Activated CD4-positive, alpha-beta T cell treated with anti-CD3 and anti-CD28 coated beads, Interleukin-2, amount 10 ng/mL, durations not matched to agents 7 days and 5 days (primary cell): Measurements from ENCODE around the gene MAML3. TPM values are rescaled to one million over a fixed set of nuclear protein-coding genes. Genes with fewer than 3 reads are reported as not detected.

Experiments used
- CTCF ChIA-PET: fragments of 350-600 bp; sonication (Branson Sonifier 250); formaldehyde crosslinking; loops from one replicate; lab custom pipeline; 2021; ENCODE audit warnings: antibody characterized with exemption; lab: Charles Lee
- POLR2A ChIA-PET: fragments of 350-600 bp; sonication (Branson Sonifier 250); formaldehyde crosslinking; loops from one replicate; lab custom pipeline; 2021; ENCODE audit warnings: antibody characterized with exemption; lab: Charles Lee
- DNase-seq: peaks from one replicate; pipeline ENCODE4 v3.0.0-alpha.2; 2020
- H3K27ac Mint-ChIP-seq: one replicate; pipeline ENCODE4 v1.8.0; 2021; ENCODE audit warnings: mild to moderate bottlenecking, moderate library complexity, mixed read lengths
- H3K27me3 Mint-ChIP-seq: one replicate; pipeline ENCODE4 v1.8.0; 2021; ENCODE audit warnings: mixed read lengths
- H3K36me3 Mint-ChIP-seq: one replicate; pipeline ENCODE4 v1.8.0; 2021; ENCODE audit warnings: low read depth, mixed read lengths
- H3K4me1 Mint-ChIP-seq: one replicate; pipeline ENCODE4 v1.8.0; 2021; ENCODE audit warnings: mixed read lengths
- H3K4me3 Mint-ChIP-seq: one replicate; pipeline ENCODE4 v1.8.0; 2021; ENCODE audit warnings: mild to moderate bottlenecking, moderate library complexity, mixed read lengths
- H3K9me3 Mint-ChIP-seq: one replicate; pipeline ENCODE4 v1.8.0; 2021; ENCODE audit warnings: mixed read lengths
- total RNA-seq, 2 experiments: library from RNA; stranded (reverse); gene quantifications; one replicate each; pipeline ENCODE4 v1.2.3, GENCODE V29; 2021

MAML3 gene
- total RNA-seq, 2 experiments from 2014 or later: 2.0 to 2.2 TPM

DNA sequence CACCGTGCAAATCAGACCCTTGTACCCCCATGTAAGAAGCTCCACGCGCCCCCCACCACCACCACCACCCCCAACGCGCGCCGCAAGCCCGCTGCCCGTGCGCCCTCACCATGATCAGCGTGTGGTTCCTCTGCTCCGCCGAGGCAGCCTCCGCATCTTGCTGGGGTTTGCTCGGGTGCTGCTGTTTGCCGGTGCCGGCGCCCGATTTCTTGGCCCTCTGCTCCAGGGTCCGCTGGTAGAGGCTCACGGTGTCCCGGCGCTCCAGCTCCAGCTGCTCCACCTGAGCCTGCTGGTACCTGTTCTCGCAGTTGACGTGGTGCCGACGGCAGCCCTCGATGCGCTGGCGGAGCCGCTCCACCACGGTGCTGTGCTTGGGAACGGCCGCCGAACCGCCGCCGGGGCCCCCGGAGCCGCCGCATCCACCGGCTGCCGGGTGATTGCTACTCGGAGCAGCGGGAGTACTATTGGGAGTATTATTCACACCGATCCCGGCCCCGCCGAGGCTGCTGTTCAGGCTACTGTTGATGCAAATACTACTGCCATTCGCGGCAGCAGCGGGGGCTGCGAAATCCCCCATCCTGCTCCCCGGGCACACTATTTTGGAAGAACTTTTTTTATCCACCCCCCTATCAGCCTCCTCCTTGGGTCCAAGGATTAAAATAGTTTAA lies 1.1 kb downstream of the MAML3 start:
- peak overlapping the region; percentile 88 for H3K27ac Mint-ChIP-seq
- no peaks in the 10 kb centered on the region for H3K36me3 Mint-ChIP-seq
- peaks cover 64% of the 10 kb centered on the region for H3K4me1 Mint-ChIP-seq
- peak overlapping the region; percentile 95 for H3K4me3 Mint-ChIP-seq
- ChIA-PET CTCF (interaction anchor here (0.8 to 2.6 kb wide), 8 partner anchors 8 to 106 kb away, joined by 3 to 11 read pairs (median 4); no protein-coding TSS in a partner anchor), POLR2A (no interaction called here)
- no peaks in the 10 kb centered on the region for H3K9me3 Mint-ChIP-seq
- peaks cover 48% of the 10 kb centered on the region for H3K27me3 Mint-ChIP-seq
- peak; percentile 36 for DNase-seq

- H3K27me3 Mint-ChIP-seq: peaks cover 54% of the 10 kb centered on the region
- H3K36me3 Mint-ChIP-seq: no peaks in the 10 kb centered on the region
- POLR2A ChIA-PET: no interaction called here
- H3K4me3 Mint-ChIP-seq: peak overlapping the region; percentile 95
- peak overlapping the region; percentile 88 for H3K27ac Mint-ChIP-seq
- H3K9me3 Mint-ChIP-seq: no peaks in the 10 kb centered on the region
- CTCF ChIA-PET: interaction anchor here (0.8 to 2.6 kb wide), 7 partner anchors 10 to 107 kb away, joined by 3 to 11 read pairs (median 4); no protein-coding TSS in a partner anchor
- H3K4me1 Mint-ChIP-seq: peaks cover 62% of the 10 kb centered on the region
- peak; percentile 77 for DNase-seq
Measured at GRCh38 chr4:140152013-140152703, 1.8 kb downstream of the MAML3 start.

DNA sequence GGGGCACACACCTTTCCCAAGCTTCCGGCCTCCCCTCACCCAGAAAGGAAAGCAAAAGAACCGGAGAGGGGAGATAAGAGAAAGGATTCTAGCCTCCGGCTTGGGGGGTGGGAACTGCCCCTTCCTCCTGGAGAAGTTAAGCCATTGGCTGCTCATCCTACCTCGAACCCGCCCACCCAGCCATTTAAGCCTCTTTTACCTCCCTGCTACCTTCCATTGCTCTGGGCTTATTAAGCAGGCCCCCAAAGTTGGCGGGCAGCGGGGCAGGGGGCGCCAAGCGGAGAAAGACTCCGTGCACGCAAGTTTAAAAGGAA lies 2.3 kb downstream of the MAML3 start:
- peak; percentile 75 for DNase-seq
- H3K36me3 Mint-ChIP-seq: no peaks in the 10 kb centered on the region
- no peaks in the 10 kb centered on the region for H3K9me3 Mint-ChIP-seq
- H3K4me1 Mint-ChIP-seq: peaks cover 58% of the 10 kb centered on the region
- ChIA-PET CTCF (interaction anchor here (1.5 to 1.9 kb wide), 3 partner anchors 9 to 82 kb away, joined by 3 to 5 read pairs (median 4); no protein-coding TSS in a partner anchor), POLR2A (no interaction called here)
- H3K27me3 Mint-ChIP-seq: peaks cover 53% of the 10 kb centered on the region
- H3K4me3 Mint-ChIP-seq: peak overlapping the region; percentile 95
- H3K27ac Mint-ChIP-seq: peak overlapping the region; percentile 88

DNA sequence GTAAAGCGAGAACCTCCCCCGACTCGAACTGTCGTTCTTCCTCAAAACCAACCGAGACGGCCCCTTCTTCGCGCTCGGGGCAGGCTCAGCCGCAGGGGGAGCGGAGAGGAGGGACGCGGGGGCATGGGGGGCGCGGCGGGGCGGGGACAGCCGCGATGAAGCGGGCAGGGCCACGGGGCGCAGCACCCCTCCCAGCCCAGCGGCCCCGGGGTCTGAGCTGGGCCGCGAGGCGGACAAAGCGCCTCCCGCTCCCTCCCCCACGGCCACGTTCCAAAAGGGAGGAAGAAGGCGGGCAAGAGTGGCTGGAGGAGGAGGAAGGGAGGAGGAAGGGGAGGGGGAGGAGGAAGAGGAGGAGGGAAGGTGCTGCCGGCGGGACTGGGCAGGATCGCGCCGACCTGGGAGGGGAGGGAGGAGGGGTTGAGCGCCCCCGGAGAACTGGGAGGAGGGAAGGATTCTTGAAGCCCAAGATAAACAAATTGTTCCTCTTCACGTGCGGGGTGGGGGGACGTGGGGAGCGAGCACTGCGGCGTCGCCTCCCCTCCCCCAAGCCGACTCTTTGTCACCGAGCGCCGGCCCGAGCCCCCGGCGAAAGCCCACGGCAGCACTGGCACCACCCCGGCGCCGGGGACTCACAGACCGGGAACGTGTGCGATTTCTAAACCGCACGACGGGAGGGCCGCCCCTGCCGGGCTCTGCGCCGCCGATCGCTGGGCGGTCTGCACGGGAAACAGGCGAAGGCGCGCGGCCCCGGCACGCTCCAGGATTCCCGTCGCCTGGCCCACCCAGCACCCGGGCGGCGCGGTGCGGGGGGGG lies 2.9 kb downstream of the MAML3 start:
- Mint-ChIP-seq H3K27ac (peak overlapping the region; percentile 95), H3K36me3 (no peaks in the 10 kb centered on the region), H3K4me3 (peak overlapping the region; percentile 95), H3K27me3 (peaks cover 47% of the 10 kb centered on the region), H3K9me3 (no peaks in the 10 kb centered on the region), H3K4me1 (peaks cover 52% of the 10 kb centered on the region)
- peak; percentile 48 for DNase-seq
- POLR2A ChIA-PET: no interaction called here
- CTCF ChIA-PET: interaction anchor here (0.5 to 1.9 kb wide), 2 partner anchors 9 to 31 kb away, joined by 4 to 5 read pairs; no protein-coding TSS in a partner anchor

GRCh38 chr4:140150636-140150885 lies 3.4 kb downstream of the MAML3 start:
- ChIA-PET POLR2A (no interaction called here), CTCF (interaction anchor here (0.5 to 1.9 kb wide), 2 partner anchors 8 to 32 kb away, joined by 4 to 5 read pairs; no protein-coding TSS in a partner anchor)
- Mint-ChIP-seq H3K36me3 (no peaks in the 10 kb centered on the region), H3K27me3 (peaks cover 47% of the 10 kb centered on the region), H3K9me3 (no peaks in the 10 kb centered on the region), H3K4me1 (peaks cover 48% of the 10 kb centered on the region), H3K27ac (peak overlapping the region; percentile 95), H3K4me3 (peak overlapping the region; percentile 95)
- peak; percentile 82 for DNase-seq

DNA sequence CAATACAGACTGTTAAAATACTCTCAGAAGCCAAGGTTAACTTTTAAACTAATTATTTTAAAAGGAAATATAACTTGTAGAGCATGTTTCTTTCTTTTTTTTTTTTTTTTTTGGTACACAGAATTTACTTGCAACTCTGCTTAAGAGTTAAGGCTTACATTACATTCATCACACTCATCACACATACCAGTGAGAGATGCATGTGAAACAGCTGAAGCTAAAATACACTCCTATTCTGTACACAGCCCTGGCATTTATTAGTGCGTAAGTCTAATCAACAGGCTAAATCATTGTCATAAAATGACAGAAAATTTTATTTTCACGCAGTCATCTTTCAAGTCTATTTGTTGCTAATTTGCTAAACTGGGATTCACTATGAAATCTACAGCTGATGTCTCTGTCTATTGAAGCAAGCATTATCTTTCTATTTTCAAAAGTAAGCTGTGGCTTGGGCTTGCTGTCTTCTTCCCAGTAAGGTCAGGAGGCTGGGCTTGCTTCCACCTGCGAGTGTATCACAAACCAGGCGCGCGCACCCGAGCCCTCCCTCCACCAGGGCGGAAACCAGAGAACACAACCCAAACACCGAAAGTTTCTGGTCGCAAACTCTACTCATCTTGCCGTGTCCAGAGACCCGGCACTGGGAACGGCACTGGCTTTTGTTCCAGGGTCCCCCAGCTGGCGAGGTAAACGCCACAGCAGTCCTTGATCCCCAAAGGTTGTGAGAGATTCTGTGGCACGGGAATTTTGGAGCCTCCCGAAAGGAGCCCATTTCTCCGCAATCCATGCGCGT lies 3.9 kb downstream of the MAML3 start:
- Mint-ChIP-seq H3K9me3 (no peaks in the 10 kb centered on the region), H3K4me1 (peaks cover 46% of the 10 kb centered on the region), H3K4me3 (peak overlapping the region; percentile 95), H3K27me3 (peaks cover 47% of the 10 kb centered on the region), H3K36me3 (no peaks in the 10 kb centered on the region), H3K27ac (peak overlapping the region; percentile 95)
- CTCF ChIA-PET: interaction anchor here (1.9 kb wide), 1 partner anchor 8 kb away, joined by 4 read pairs; no protein-coding TSS in a partner anchor
- POLR2A ChIA-PET: no interaction called here
- DNase-seq: peak; percentile 80

DNA sequence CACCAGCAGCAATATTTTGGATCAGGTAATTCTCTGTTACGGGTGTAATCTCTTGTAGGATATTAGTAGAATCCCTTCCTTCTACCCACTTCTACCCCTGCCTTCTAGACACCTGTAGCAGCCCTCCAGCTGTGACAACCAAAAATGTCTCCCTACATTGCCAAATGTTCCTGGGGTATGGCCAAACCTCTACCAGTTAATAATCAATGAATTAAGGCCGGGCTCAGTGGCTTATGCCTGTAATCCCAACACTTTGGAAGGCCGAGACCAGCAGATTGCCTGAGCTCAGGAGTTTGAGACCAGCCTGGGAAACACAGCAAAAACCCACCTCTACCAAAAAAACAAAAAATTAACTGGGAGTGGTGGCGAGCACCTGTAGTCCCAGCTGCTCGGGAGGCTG lies 9.9 kb downstream of the MAML3 start:
- peaks cover 2% of the 10 kb centered on the region for H3K36me3 Mint-ChIP-seq
- CTCF ChIA-PET: interaction anchor here (0.9 to 1.2 kb wide), 4 partner anchors 10 to 92 kb away, joined by 3 to 4 read pairs (median 4); partner anchors contain the start of gene MAML3
- peaks cover 19% of the 10 kb centered on the region for H3K27me3 Mint-ChIP-seq
- POLR2A ChIA-PET: no interaction called here
- H3K9me3 Mint-ChIP-seq: no peaks in the 10 kb centered on the region
- no peak overlapping the region for H3K4me3 Mint-ChIP-seq
- no peak for DNase-seq
- no peak overlapping the region for H3K27ac Mint-ChIP-seq
- H3K4me1 Mint-ChIP-seq: peaks cover 21% of the 10 kb centered on the region

- ChIA-PET POLR2A (no interaction called here), CTCF (no interaction called here)
- H3K9me3 Mint-ChIP-seq: no peaks in the 10 kb centered on the region
- no peak overlapping the region for H3K4me3 Mint-ChIP-seq
- H3K27ac Mint-ChIP-seq: no peak overlapping the region
- H3K4me1 Mint-ChIP-seq: peaks cover 25% of the 10 kb centered on the region
- peaks cover 2% of the 10 kb centered on the region for H3K27me3 Mint-ChIP-seq
- no peak for DNase-seq
- H3K36me3 Mint-ChIP-seq: peaks cover 2% of the 10 kb centered on the region
Measured at GRCh38 chr4:140141210-140141835, 12.7 kb downstream of the MAML3 start.

DNA sequence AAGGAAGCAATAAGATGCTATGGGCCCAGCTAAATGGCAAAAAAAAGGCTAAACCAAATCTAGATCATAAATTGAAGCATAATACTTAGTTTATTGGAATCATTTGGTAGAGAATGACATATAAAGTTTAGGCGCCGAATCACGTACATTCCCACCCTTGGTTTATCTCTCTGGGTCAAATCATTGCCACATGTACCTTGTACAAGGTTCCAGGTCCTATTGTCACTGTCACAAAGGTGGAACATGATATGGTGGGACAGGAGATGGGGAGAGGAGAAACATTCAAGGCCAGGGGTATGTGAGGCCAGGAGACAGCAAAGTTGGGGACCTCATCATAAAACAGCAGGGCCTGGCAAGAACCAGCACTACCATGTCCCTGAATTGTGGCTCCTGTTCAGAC lies 13.4 kb downstream of the MAML3 start:
- Mint-ChIP-seq H3K9me3 (no peaks in the 10 kb centered on the region), H3K4me3 (no peak overlapping the region), H3K36me3 (peaks cover 2% of the 10 kb centered on the region), H3K4me1 (peaks cover 25% of the 10 kb centered on the region), H3K27me3 (peaks cover 2% of the 10 kb centered on the region), H3K27ac (no peak overlapping the region)
- ChIA-PET CTCF (no interaction called here), POLR2A (no interaction called here)
- no peak for DNase-seq

DNA sequence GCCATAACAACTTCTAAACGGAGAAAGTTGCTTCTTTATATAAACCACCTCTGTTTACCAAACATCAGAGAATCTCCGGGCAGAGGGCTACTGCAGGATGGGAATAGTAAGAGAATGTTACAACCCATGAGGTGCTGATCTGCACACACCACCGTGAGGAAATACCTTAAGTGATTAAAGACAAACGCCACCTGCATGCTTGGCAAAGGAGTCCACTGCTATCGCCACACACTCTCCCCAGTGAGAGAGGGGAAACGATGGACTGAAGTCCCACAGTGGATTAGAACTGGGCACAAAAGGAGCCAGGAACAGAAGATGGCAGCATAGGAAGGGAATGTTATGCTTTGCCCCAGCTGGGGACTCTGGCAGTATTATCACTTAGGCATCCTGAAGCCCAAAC lies 15.6 kb downstream of the MAML3 start:
- Mint-ChIP-seq H3K27me3 (no peaks in the 10 kb centered on the region), H3K9me3 (no peaks in the 10 kb centered on the region), H3K4me3 (no peak overlapping the region), H3K36me3 (no peaks in the 10 kb centered on the region), H3K27ac (no peak overlapping the region), H3K4me1 (peaks cover 16% of the 10 kb centered on the region)
- no peak for DNase-seq
- POLR2A ChIA-PET: no interaction called here
- CTCF ChIA-PET: no interaction called here

GRCh38 chr4:140137671-140138070 lies 16.3 kb downstream of the MAML3 start:
- ChIA-PET CTCF (no interaction called here), POLR2A (no interaction called here)
- no peaks in the 10 kb centered on the region for H3K27me3 Mint-ChIP-seq
- no peaks in the 10 kb centered on the region for H3K9me3 Mint-ChIP-seq
- H3K27ac Mint-ChIP-seq: no peak overlapping the region
- no peak overlapping the region for H3K4me3 Mint-ChIP-seq
- H3K36me3 Mint-ChIP-seq: no peaks in the 10 kb centered on the region
- DNase-seq: no peak
- peaks cover 13% of the 10 kb centered on the region for H3K4me1 Mint-ChIP-seq

- Mint-ChIP-seq H3K36me3 (no peaks in the 10 kb centered on the region), H3K4me3 (no peak overlapping the region), H3K9me3 (no peaks in the 10 kb centered on the region), H3K4me1 (peaks cover 19% of the 10 kb centered on the region), H3K27me3 (no peaks in the 10 kb centered on the region), H3K27ac (no peak overlapping the region)
- POLR2A ChIA-PET: no interaction called here
- CTCF ChIA-PET: interaction anchor here (1.3 kb wide), 1 partner anchor 8 kb away, joined by 3 read pairs; no protein-coding TSS in a partner anchor
- no peak for DNase-seq
Measured at GRCh38 chr4:140136509-140136908, 17.5 kb downstream of the MAML3 start.
